ENCODE results near the gene CARNS1.
A peak's percentile ranks its signal among the peaks of the same experiment; 100 is the strongest.

DNA sequence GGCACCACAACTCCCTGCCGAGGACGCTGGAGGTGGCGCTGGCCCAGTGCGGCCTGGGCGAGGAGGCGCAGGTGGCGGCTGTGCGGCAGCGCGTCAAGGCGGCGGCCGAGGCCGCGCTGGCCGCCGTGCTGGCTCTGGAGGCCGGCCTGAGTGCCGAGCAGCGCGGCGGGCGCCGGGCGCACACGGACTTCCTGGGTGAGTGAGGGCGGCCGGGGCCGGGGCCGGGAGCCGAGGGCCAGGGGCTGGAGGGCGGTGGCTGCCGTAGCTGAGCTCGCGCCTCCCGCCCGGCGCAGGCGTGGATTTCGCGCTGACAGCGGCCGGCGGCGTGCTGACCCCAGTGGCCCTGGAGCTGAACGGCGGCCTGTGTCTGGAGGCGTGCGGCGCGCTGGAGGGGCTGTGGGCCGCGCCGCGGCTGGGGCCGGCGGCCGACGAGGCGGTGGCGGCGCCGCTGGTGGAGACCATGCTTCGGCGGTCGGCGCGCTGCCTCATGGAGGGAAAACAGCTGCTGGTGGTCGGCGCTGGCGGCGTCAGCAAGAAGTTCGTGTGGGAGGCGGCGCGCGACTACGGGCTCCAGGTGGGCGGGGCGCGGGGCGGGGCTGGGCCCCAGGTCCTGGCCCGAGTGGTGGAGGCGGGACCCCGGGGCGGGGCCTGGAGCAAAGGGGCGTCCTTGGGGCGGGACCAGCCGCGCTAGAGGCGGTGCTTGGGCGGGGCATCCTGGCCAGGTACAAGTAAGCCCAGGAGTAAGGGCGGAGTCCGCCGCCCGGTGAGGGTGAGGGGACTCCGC, 5.4 kb downstream of the CARNS1 start:
- TF ChIP-seq, protein P1, sequence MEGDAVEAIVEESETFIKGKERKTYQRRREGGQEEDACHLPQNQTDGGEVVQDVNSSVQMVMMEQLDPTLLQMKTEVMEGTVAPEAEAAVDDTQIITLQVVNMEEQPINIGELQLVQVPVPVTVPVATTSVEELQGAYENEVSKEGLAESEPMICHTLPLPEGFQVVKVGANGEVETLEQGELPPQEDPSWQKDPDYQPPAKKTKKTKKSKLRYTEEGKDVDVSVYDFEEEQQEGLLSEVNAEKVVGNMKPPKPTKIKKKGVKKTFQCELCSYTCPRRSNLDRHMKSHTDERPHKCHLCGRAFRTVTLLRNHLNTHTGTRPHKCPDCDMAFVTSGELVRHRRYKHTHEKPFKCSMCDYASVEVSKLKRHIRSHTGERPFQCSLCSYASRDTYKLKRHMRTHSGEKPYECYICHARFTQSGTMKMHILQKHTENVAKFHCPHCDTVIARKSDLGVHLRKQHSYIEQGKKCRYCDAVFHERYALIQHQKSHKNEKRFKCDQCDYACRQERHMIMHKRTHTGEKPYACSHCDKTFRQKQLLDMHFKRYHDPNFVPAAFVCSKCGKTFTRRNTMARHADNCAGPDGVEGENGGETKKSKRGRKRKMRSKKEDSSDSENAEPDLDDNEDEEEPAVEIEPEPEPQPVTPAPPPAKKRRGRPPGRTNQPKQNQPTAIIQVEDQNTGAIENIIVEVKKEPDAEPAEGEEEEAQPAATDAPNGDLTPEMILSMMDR (IDR thresholded peaks at IDR 0.05), result no peak
- peak in 1 of 2 donors; percentile 81 for TF ChIP-seq POLR2A (IDR thresholded peaks at IDR 0.05)
